Stimulated activated naive CD4-positive, alpha-beta T cell treated with Interleukin-2 at 50 U/mL for 16 hours (primary cell): Measurements from ENCODE around the gene CACNA2D4.

ENCODE experiments used
- DNase-seq: peaks from one replicate; lab custom pipeline; 2025; lab: John Stamatoyannopoulos, UW

Gene CACNA2D4

GRCh38 chr12:1844661-1845409 is 73.6 kb downstream of the CACNA2D4 start:
- DNase-seq: no peak

GRCh38 chr12:1844223-1844622 is 74.2 kb downstream of the CACNA2D4 start:
- no peak for DNase-seq

- no peak for DNase-seq
These were observed 74.8 kb downstream of the CACNA2D4 start for GRCh38 chr12:1843641-1844005.

GRCh38 chr12:1842905-1843640 is 75.4 kb downstream of the CACNA2D4 start:
- DNase-seq: no peak

- DNase-seq: no peak
These were observed 76.1 kb downstream of the CACNA2D4 start for GRCh38 chr12:1842183-1842904.

- no peak for DNase-seq
These were observed 76.8 kb downstream of the CACNA2D4 start for GRCh38 chr12:1841586-1842182.

- no peak for DNase-seq
These were observed 77.4 kb downstream of the CACNA2D4 start for GRCh38 chr12:1840981-1841425.

GRCh38 chr12:1839956-1840951 is 78.2 kb downstream of the CACNA2D4 start:
- no peak for DNase-seq

- no peak for DNase-seq
These were observed 79.0 kb downstream of the CACNA2D4 start for GRCh38 chr12:1839464-1839863.

GRCh38 chr12:1838994-1839365 is 79.5 kb downstream of the CACNA2D4 start:
- DNase-seq: no peak

GRCh38 chr12:1838205-1838993 is 80.1 kb downstream of the CACNA2D4 start:
- DNase-seq: no peak

- DNase-seq: no peak
These were observed 80.8 kb downstream of the CACNA2D4 start for GRCh38 chr12:1837541-1838204.

GRCh38 chr12:1836854-1837421 is 81.5 kb downstream of the CACNA2D4 start:
- DNase-seq: no peak

- DNase-seq: no peak
These were observed 82.1 kb downstream of the CACNA2D4 start for GRCh38 chr12:1836241-1836803.

- no peak for DNase-seq
These were observed 83.0 kb downstream of the CACNA2D4 start for GRCh38 chr12:1835211-1836131.

GRCh38 chr12:1834186-1834925 is 84.1 kb downstream of the CACNA2D4 start:
- no peak for DNase-seq

- DNase-seq: no peak
These were observed 84.8 kb downstream of the CACNA2D4 start for GRCh38 chr12:1833596-1834028.
